Activated CD4-positive, alpha-beta T cell treated with anti-CD3 and anti-CD28 coated beads, Interleukin-2, amount 10 ng/mL, durations not matched to agents 7 days and 5 days (primary cell): ENCODE results near the gene STING1. TPM values are rescaled to one million over a fixed set of nuclear protein-coding genes. Genes with fewer than 3 reads are reported as not detected.
"Not testable (repeated sequence)": the region's sequence is repeated elsewhere in the genome, so short reads cannot be mapped to it uniquely, and the experiment has no call there.

Experiments used
- CTCF ChIA-PET: fragments of 350-600 bp; sonication (Branson Sonifier 250); formaldehyde crosslinking; loops from one replicate; lab custom pipeline; 2021; ENCODE audit warnings: antibody characterized with exemption; lab: Charles Lee
- POLR2A ChIA-PET: fragments of 350-600 bp; sonication (Branson Sonifier 250); formaldehyde crosslinking; loops from one replicate; lab custom pipeline; 2021; ENCODE audit warnings: antibody characterized with exemption; lab: Charles Lee
- DNase-seq: peaks from one replicate; pipeline ENCODE4 v3.0.0-alpha.2; 2020
- H3K27ac Mint-ChIP-seq: one replicate; pipeline ENCODE4 v1.8.0; 2021; ENCODE audit warnings: mild to moderate bottlenecking, moderate library complexity, mixed read lengths
- H3K27me3 Mint-ChIP-seq: one replicate; pipeline ENCODE4 v1.8.0; 2021; ENCODE audit warnings: mixed read lengths
- H3K36me3 Mint-ChIP-seq: one replicate; pipeline ENCODE4 v1.8.0; 2021; ENCODE audit warnings: low read depth, mixed read lengths
- H3K4me1 Mint-ChIP-seq: one replicate; pipeline ENCODE4 v1.8.0; 2021; ENCODE audit warnings: mixed read lengths
- H3K4me3 Mint-ChIP-seq: one replicate; pipeline ENCODE4 v1.8.0; 2021; ENCODE audit warnings: mild to moderate bottlenecking, moderate library complexity, mixed read lengths
- H3K9me3 Mint-ChIP-seq: one replicate; pipeline ENCODE4 v1.8.0; 2021; ENCODE audit warnings: mixed read lengths
- total RNA-seq, 2 experiments: library from RNA; stranded (reverse); gene quantifications; one replicate each; pipeline ENCODE4 v1.2.3, GENCODE V29; 2021

Gene STING1
- total RNA-seq, 2 experiments from 2014 or later: 175 TPM

- Mint-ChIP-seq H3K9me3 (no peaks in the 10 kb centered on the region), H3K4me3 (no peak overlapping the region), H3K27ac (no peak overlapping the region), H3K27me3 (no peaks in the 10 kb centered on the region), H3K4me1 (peaks cover 18% of the 10 kb centered on the region), H3K36me3 (no peaks in the 10 kb centered on the region)
- CTCF ChIA-PET: interaction anchor here (1.3 to 4.2 kb wide), 5 partner anchors 12 to 24 kb away, joined by 3 to 17 read pairs (median 7); partner anchors contain the start of gene STING1
- POLR2A ChIA-PET: interaction anchor here (1.1 kb wide), 1 partner anchor 12 kb away, joined by 4 read pairs; the partner anchor contains the start of gene STING1
- no peak for DNase-seq
Measured at GRCh38 chr5:139494256-139494655, 11.7 kb upstream of the STING1 start.

- H3K27ac Mint-ChIP-seq: peak overlapping the region; percentile 79
- ChIA-PET POLR2A (no interaction called here), CTCF (interaction anchor here (1.5 to 4.2 kb wide), 4 partner anchors 10 to 21 kb away, joined by 3 to 17 read pairs (median 12); partner anchors contain the start of gene STING1)
Measured at GRCh38 chr5:139492700-139493192, 10.2 kb upstream of the STING1 start.

GRCh38 chr5:139488260-139488659, 5.7 kb upstream of the STING1 start:
- H3K27me3 Mint-ChIP-seq: no peaks in the 10 kb centered on the region
- no peak overlapping the region for H3K4me3 Mint-ChIP-seq
- ChIA-PET CTCF (interaction anchor here (0.8 to 3.9 kb wide), 4 partner anchors 14 to 750 kb away, joined by 3 to 15 read pairs (median 8); no protein-coding TSS in a partner anchor), POLR2A (no interaction called here)
- peaks cover 24% of the 10 kb centered on the region for H3K4me1 Mint-ChIP-seq
- H3K36me3 Mint-ChIP-seq: no peaks in the 10 kb centered on the region
- no peaks in the 10 kb centered on the region for H3K9me3 Mint-ChIP-seq
- H3K27ac Mint-ChIP-seq: peak overlapping the region; percentile 83
- no peak for DNase-seq

More at GRCh38 chr5:139492700-139493192, 10.2 kb upstream of the STING1 start:
- Mint-ChIP-seq H3K4me1 (peaks cover 28% of the 10 kb centered on the region), H3K9me3 (no peaks in the 10 kb centered on the region), H3K4me3 (no peak overlapping the region), H3K36me3 (no peaks in the 10 kb centered on the region), H3K27me3 (no peaks in the 10 kb centered on the region)
- DNase-seq: no peak

GRCh38 chr5:139486201-139486600, 3.6 kb upstream of the STING1 start:
- Mint-ChIP-seq H3K4me1 (peaks cover 23% of the 10 kb centered on the region), H3K36me3 (peaks cover 3% of the 10 kb centered on the region), H3K27ac (no peak overlapping the region), H3K4me3 (no peak overlapping the region), H3K27me3 (no peaks in the 10 kb centered on the region), H3K9me3 (no peaks in the 10 kb centered on the region)
- no peak for DNase-seq
- CTCF ChIA-PET: interaction anchor here (0.8 to 1.2 kb wide), 3 partner anchors 9 to 124 kb away, joined by 3 to 4 read pairs (median 3); no protein-coding TSS in a partner anchor
- POLR2A ChIA-PET: no interaction called here

GRCh38 chr5:139482890-139483208, 291 bp upstream of the STING1 start:
- ChIA-PET POLR2A (interaction anchor here (0.6 to 0.8 kb wide), 3 partner anchors 11 to 67 kb away, joined by 3 to 4 read pairs (median 3); no protein-coding TSS in a partner anchor), CTCF (interaction anchor here (0.7 to 4.5 kb wide), 13 partner anchors 12 to 153 kb away, joined by 3 to 33 read pairs (median 6); partner anchors contain the start of genes DNAJC18 and ECSCR)
- Mint-ChIP-seq H3K4me1 (peaks cover 37% of the 10 kb centered on the region), H3K36me3 (peaks cover 29% of the 10 kb centered on the region), H3K27ac (peak overlapping the region; percentile 95), H3K4me3 (peak overlapping the region; percentile 82)
- not testable (repeated sequence) for DNase-seq, H3K9me3 Mint-ChIP-seq, H3K27me3 Mint-ChIP-seq

GRCh38 chr5:139481580-139482049, 943 bp downstream of the STING1 start:
- peak; percentile 28 for DNase-seq
- ChIA-PET POLR2A (interaction anchor here (0.6 to 1.4 kb wide), 3 partner anchors 15 to 40 kb away, joined by 3 read pairs; no protein-coding TSS in a partner anchor), CTCF (interaction anchor here (0.8 to 4.5 kb wide), 18 partner anchors 10 to 193 kb away, joined by 3 to 33 read pairs (median 5); partner anchors contain the start of genes DNAJC18, ECSCR and SMIM33)
- peak overlapping the region; percentile 82 for H3K4me3 Mint-ChIP-seq
- no peaks in the 10 kb centered on the region for H3K9me3 Mint-ChIP-seq
- H3K27me3 Mint-ChIP-seq: no peaks in the 10 kb centered on the region
- peaks cover 40% of the 10 kb centered on the region for H3K36me3 Mint-ChIP-seq
- H3K4me1 Mint-ChIP-seq: peaks cover 44% of the 10 kb centered on the region
- peak overlapping the region; percentile 95 for H3K27ac Mint-ChIP-seq

GRCh38 chr5:139481122-139481533, 1.4 kb downstream of the STING1 start:
- H3K27ac Mint-ChIP-seq: peak overlapping the region; percentile 95
- ChIA-PET CTCF (interaction anchor here (0.8 to 4.5 kb wide), 12 partner anchors 10 to 192 kb away, joined by 3 to 33 read pairs (median 4); partner anchors contain the start of genes ECSCR and SMIM33), POLR2A (interaction anchor here (1.4 kb wide), 1 partner anchor 31 kb away, joined by 3 read pairs; no protein-coding TSS in a partner anchor)
- H3K4me3 Mint-ChIP-seq: peak overlapping the region; percentile 82
- H3K4me1 Mint-ChIP-seq: peaks cover 48% of the 10 kb centered on the region
- H3K36me3 Mint-ChIP-seq: peaks cover 45% of the 10 kb centered on the region
- no peak for DNase-seq
- H3K9me3 Mint-ChIP-seq: no peaks in the 10 kb centered on the region
- H3K27me3 Mint-ChIP-seq: no peaks in the 10 kb centered on the region

GRCh38 chr5:139479729-139480128, 2.8 kb downstream of the STING1 start:
- DNase-seq, H3K27ac Mint-ChIP-seq, H3K27me3 Mint-ChIP-seq, H3K9me3 Mint-ChIP-seq, H3K4me3 Mint-ChIP-seq, POLR2A ChIA-PET: not testable (repeated sequence)
- CTCF ChIA-PET: interaction anchor here (0.7 to 1.5 kb wide), 3 partner anchors 18 to 57 kb away, joined by 4 to 5 read pairs (median 5); partner anchors contain the start of gene ECSCR
- H3K36me3 Mint-ChIP-seq: peaks cover 57% of the 10 kb centered on the region
- H3K4me1 Mint-ChIP-seq: peaks cover 59% of the 10 kb centered on the region

- peaks cover 59% of the 10 kb centered on the region for H3K36me3 Mint-ChIP-seq
- H3K27ac Mint-ChIP-seq: peak overlapping the region; percentile 78
- H3K4me3 Mint-ChIP-seq, DNase-seq, H3K27me3 Mint-ChIP-seq, H3K9me3 Mint-ChIP-seq, POLR2A ChIA-PET: not testable (repeated sequence)
- CTCF ChIA-PET: interaction anchor here (0.8 to 1.6 kb wide), 6 partner anchors 13 to 56 kb away, joined by 3 to 7 read pairs (median 5); partner anchors contain the start of genes DNAJC18 and ECSCR
- H3K4me1 Mint-ChIP-seq: peaks cover 67% of the 10 kb centered on the region
Measured at GRCh38 chr5:139478657-139479423, 3.7 kb downstream of the STING1 start.

GRCh38 chr5:139475865-139476617, 6.5 kb downstream of the STING1 start:
- Mint-ChIP-seq H3K27ac (peak overlapping the region; percentile 86), H3K4me3 (no peak overlapping the region), H3K36me3 (peaks cover 58% of the 10 kb centered on the region), H3K27me3 (no peaks in the 10 kb centered on the region), H3K4me1 (peaks cover 82% of the 10 kb centered on the region), H3K9me3 (no peaks in the 10 kb centered on the region)
- ChIA-PET POLR2A (no interaction called here), CTCF (interaction anchor here (1.4 to 1.6 kb wide), 4 partner anchors 9 to 84 kb away, joined by 3 to 6 read pairs (median 5); no protein-coding TSS in a partner anchor)
- no peak for DNase-seq

- ChIA-PET CTCF (interaction anchor here (0.6 to 3.2 kb wide), 4 partner anchors 13 to 53 kb away, joined by 3 to 9 read pairs (median 4); partner anchors contain the start of gene ECSCR), POLR2A (no interaction called here)
- Mint-ChIP-seq H3K4me3 (peak overlapping the region; percentile 35), H3K27me3 (no peaks in the 10 kb centered on the region), H3K36me3 (peaks cover 50% of the 10 kb centered on the region), H3K27ac (peak overlapping the region; percentile 86), H3K4me1 (peaks cover 83% of the 10 kb centered on the region), H3K9me3 (no peaks in the 10 kb centered on the region)
- no peak for DNase-seq
Measured at GRCh38 chr5:139474890-139475791, 7.4 kb downstream of the STING1 start.
